ENCODE data around the gene GPR89B.
"Not testable (repeated sequence)": the region's sequence is repeated elsewhere in the genome, so short reads cannot be mapped to it uniquely, and the experiment has no call there.

GPR89B gene

GRCh38 chr1:147912553-147912952 lies 15.7 kb upstream of the GPR89B start:
- no peak for TF ChIP-seq CTCF (conservative IDR thresholded peaks at IDR 0.05; ENCODE audit: low read depth, low read length)
- DNase-seq (ENCODE audit: low read depth), result no peak
- no peak overlapping the region for H3K4me3 ChIP-seq (ENCODE audit: low read depth, low read length)

GRCh38 chr1:147913362-147913942 lies 14.8 kb upstream of the GPR89B start:
- TF ChIP-seq CTCF (conservative IDR thresholded peaks at IDR 0.05; ENCODE audit: low read depth, low read length), result no peak
- H3K4me3 ChIP-seq (ENCODE audit: low read depth, low read length), result no peak overlapping the region
- no peak for DNase-seq (ENCODE audit: low read depth)

- no peak for TF ChIP-seq CTCF (conservative IDR thresholded peaks at IDR 0.05; ENCODE audit: low read depth, low read length)
- no peak for DNase-seq (ENCODE audit: low read depth)
- no peak overlapping the region for H3K4me3 ChIP-seq (ENCODE audit: low read depth, low read length)
These were observed 8.3 kb upstream of the GPR89B start for GRCh38 chr1:147919896-147920295.

- H3K4me3 ChIP-seq (ENCODE audit: low read depth, low read length), result no peak overlapping the region
- DNase-seq (ENCODE audit: low read depth), result no peak
- no peak for TF ChIP-seq CTCF (conservative IDR thresholded peaks at IDR 0.05; ENCODE audit: low read depth, low read length)
These were observed 3.4 kb upstream of the GPR89B start for GRCh38 chr1:147924813-147925212.

- not testable (repeated sequence) for H3K4me3 ChIP-seq (ENCODE audit: low read depth, low read length); DNase-seq (ENCODE audit: low read depth)
These were observed 1.0 kb upstream of the GPR89B start for GRCh38 chr1:147927215-147927614.

GRCh38 chr1:147927689-147928088 lies 531 bp upstream of the GPR89B start:
- not testable (repeated sequence) for H3K4me3 ChIP-seq (ENCODE audit: low read depth, low read length); DNase-seq (ENCODE audit: low read depth)

GRCh38 chr1:147931137-147931536 lies 2.9 kb downstream of the GPR89B start:
- not testable (repeated sequence) for DNase-seq (ENCODE audit: low read depth)

GRCh38 chr1:147935296-147935695 lies 7.1 kb downstream of the GPR89B start:
- DNase-seq (ENCODE audit: low read depth); H3K4me3 ChIP-seq (ENCODE audit: low read depth, low read length): not testable (repeated sequence)

More at GRCh38 chr1:147931137-147931536, 2.9 kb downstream of the GPR89B start:
- not testable (repeated sequence) for H3K4me3 ChIP-seq (ENCODE audit: low read depth, low read length)

- not testable (repeated sequence) for H3K4me3 ChIP-seq (ENCODE audit: low read depth, low read length); DNase-seq (ENCODE audit: low read depth)
These were observed 12.2 kb downstream of the GPR89B start for GRCh38 chr1:147940456-147940855.

GRCh38 chr1:147942563-147942962 lies 14.3 kb downstream of the GPR89B start:
- H3K4me3 ChIP-seq (ENCODE audit: low read depth, low read length); DNase-seq (ENCODE audit: low read depth): not testable (repeated sequence)

- DNase-seq (ENCODE audit: low read depth); H3K4me3 ChIP-seq (ENCODE audit: low read depth, low read length): not testable (repeated sequence)
These were observed 21.3 kb downstream of the GPR89B start for GRCh38 chr1:147949517-147949916.

- H3K4me3 ChIP-seq (ENCODE audit: low read depth, low read length), result not testable (repeated sequence)
These were observed 30.7 kb downstream of the GPR89B start for GRCh38 chr1:147958906-147959305.

GRCh38 chr1:147959680-147960079 lies 31.5 kb downstream of the GPR89B start:
- not testable (repeated sequence) for H3K4me3 ChIP-seq (ENCODE audit: low read depth, low read length)

More at GRCh38 chr1:147958906-147959305, 30.7 kb downstream of the GPR89B start:
- not testable (repeated sequence) for DNase-seq (ENCODE audit: low read depth)

GRCh38 chr1:147964575-147964974 lies 36.4 kb downstream of the GPR89B start:
- not testable (repeated sequence) for DNase-seq (ENCODE audit: low read depth); H3K4me3 ChIP-seq (ENCODE audit: low read depth, low read length)

More at GRCh38 chr1:147959680-147960079, 31.5 kb downstream of the GPR89B start:
- not testable (repeated sequence) for DNase-seq (ENCODE audit: low read depth)

GRCh38 chr1:147966657-147967056 lies 38.4 kb downstream of the GPR89B start:
- not testable (repeated sequence) for DNase-seq (ENCODE audit: low read depth); H3K4me3 ChIP-seq (ENCODE audit: low read depth, low read length)
